Endothelial cell of umbilical vein (primary cell): ENCODE measurements around the gene THAP9.

Experiments
- EZH2 ChIP-seq: IDR thresholded peaks from 2 replicates; pipeline ENCODE4 v1.6.1; 2012; ENCODE audit warnings: borderline replicate concordance, low read depth, mild to moderate bottlenecking, moderate library complexity, low read length, inconsistent platforms; ENCODE audit not compliant: severe bottlenecking
- POLR2AphosphoS5 ChIP-seq: IDR thresholded peaks from 2 replicates; pipeline ENCODE4 v1.6.1; 2012; ENCODE audit warnings: low read depth, mild to moderate bottlenecking, control low read depth, low read length, moderate library complexity; ENCODE audit not compliant: insufficient read depth
- TF ChIP-seq, protein P1 (sequence below), 2 donors: IDR thresholded peaks; 1 replicate in 1 of 2; 2 replicates in 1 of 2; pipeline ENCODE4 v1.5.1; 2011; ENCODE audit warnings: low read length in 2 of 2, mild to moderate bottlenecking in 2 of 2, moderate library complexity in 2 of 2, control low read depth in 1 of 2, inconsistent platforms in 1 of 2, low read depth in 1 of 2; ENCODE audit not compliant: insufficient read depth in 1 of 2; ENCODE audit errors: extremely low read depth in 1 of 2
- TF ChIP-seq, protein P2 (sequence below): IDR thresholded peaks from 2 replicates; pipeline ENCODE4 v1.6.1; 2011; ENCODE audit not compliant: insufficient read depth, insufficient read length

DNA sequence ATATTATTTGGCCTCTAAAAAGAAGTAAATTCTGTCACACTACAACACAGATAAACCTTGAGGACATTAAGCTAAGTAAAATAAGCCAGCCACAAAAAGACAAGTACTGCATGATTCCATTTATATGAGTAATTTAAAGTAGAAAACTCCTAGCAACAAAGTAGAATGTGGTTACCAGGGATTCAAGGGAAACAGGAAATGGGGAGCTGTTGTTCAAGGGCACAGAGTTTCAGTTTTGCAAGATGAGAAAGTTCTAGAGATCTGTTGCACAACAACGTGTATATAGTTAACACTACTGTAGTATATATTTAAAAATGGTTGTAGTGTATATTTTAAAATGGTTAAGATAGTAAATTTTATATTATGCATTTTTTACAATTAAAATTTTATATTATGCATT, 34.9 kb upstream of the THAP9 start:
- TF ChIP-seq, protein P1, sequence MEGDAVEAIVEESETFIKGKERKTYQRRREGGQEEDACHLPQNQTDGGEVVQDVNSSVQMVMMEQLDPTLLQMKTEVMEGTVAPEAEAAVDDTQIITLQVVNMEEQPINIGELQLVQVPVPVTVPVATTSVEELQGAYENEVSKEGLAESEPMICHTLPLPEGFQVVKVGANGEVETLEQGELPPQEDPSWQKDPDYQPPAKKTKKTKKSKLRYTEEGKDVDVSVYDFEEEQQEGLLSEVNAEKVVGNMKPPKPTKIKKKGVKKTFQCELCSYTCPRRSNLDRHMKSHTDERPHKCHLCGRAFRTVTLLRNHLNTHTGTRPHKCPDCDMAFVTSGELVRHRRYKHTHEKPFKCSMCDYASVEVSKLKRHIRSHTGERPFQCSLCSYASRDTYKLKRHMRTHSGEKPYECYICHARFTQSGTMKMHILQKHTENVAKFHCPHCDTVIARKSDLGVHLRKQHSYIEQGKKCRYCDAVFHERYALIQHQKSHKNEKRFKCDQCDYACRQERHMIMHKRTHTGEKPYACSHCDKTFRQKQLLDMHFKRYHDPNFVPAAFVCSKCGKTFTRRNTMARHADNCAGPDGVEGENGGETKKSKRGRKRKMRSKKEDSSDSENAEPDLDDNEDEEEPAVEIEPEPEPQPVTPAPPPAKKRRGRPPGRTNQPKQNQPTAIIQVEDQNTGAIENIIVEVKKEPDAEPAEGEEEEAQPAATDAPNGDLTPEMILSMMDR (IDR thresholded peaks at IDR 0.05; ENCODE audit: extremely low read depth in 1 of 2, insufficient read depth in 1 of 2, low read depth in 1 of 2, low read length in 2 of 2) = no peak
- TF ChIP-seq, protein P2, sequence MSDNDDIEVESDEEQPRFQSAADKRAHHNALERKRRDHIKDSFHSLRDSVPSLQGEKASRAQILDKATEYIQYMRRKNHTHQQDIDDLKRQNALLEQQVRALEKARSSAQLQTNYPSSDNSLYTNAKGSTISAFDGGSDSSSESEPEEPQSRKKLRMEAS = no peak
- TF ChIP-seq POLR2AphosphoS5 (no peak), EZH2 (no peak)
